GM21381 (cell line): ENCODE data around the gene PPP2R3A.

ENCODE experiments used
- ATAC-seq: cut with Tn5 transposase; IDR thresholded peaks from one replicate; pipeline ENCODE4 v1.9.1; 2021; ENCODE audit warnings: mild to moderate bottlenecking, moderate library complexity; ENCODE audit not compliant: unreplicated experiment

PPP2R3A gene

GRCh38 chr3:135970506-135971116 is 5.1 kb downstream of the PPP2R3A start:
- ATAC-seq: no peak

GRCh38 chr3:135973841-135974240 is 8.3 kb downstream of the PPP2R3A start:
- no peak for ATAC-seq

- no peak for ATAC-seq
Observed at GRCh38 chr3:135975053-135975452, 9.5 kb downstream of the PPP2R3A start.

DNA sequence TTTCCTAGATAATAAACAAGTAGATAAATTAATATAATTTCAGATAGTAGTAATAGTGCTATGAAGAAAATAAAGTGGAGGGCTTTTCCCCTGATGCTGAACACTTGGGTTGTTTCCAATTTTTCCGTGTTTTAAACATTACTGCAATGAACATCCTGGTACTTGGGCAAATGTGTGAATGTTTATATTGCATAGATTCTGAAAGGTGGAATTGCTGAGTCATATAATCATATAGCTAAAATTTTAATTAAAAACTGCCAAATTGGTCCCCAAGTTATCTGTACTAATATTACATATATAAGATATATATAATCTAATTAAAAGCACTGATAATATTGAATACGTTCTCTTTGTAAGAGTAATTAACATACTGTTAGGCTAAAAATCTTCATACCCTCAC is 10.0 kb downstream of the PPP2R3A start:
- no peak for ATAC-seq

GRCh38 chr3:135980343-135980742 is 14.8 kb downstream of the PPP2R3A start:
- ATAC-seq: no peak

DNA sequence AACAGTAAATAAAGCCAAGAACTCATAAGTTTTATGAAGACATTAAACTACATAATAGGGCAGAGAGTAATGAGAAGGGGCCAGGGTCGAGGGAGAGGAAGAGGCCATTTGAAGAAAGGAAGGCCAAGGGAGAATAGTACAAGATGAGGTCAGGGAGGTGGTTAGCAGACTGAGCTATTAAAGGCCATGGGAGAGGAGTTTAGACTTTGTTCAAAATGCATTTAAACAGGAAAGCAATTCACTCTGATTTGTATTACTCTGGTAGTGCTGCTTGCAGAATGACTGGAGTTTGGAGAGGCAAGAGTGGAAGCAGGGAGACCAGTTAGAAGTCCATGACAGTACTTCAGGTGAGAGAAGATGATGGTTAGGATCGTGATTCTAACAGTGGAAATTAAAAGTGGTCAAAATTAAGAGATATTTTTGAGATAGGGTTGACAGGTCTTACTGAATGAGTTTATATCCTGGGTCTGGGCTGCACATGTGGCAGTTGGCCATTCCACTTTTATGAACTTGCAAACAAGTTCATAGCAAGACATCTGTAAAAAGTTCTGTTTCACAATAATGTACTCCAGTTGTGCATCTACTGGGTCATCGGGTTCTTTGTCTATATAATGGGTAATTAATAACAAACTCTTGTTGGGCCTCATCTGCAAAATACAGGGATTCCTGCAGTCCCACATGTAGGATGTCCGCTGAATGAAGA is 16.3 kb downstream of the PPP2R3A start:
- no peak for ATAC-seq

DNA sequence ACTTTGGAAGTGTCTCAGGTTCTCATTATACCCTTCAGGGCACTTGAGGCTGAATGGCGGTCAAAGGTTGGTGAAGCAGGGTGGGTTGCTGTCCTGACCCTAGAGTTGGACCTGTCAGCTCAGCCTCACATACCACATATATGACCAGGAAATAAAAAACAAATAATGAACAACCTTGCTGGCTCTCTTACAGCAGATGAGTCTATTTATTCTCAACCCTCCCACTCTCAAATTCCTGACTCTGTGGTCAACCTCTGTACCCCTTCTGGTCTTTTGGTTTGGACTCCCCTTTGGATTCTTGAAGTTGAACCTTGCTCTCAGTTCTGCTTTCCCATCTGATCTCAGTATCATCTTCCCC is 16.9 kb downstream of the PPP2R3A start:
- no peak for ATAC-seq

DNA sequence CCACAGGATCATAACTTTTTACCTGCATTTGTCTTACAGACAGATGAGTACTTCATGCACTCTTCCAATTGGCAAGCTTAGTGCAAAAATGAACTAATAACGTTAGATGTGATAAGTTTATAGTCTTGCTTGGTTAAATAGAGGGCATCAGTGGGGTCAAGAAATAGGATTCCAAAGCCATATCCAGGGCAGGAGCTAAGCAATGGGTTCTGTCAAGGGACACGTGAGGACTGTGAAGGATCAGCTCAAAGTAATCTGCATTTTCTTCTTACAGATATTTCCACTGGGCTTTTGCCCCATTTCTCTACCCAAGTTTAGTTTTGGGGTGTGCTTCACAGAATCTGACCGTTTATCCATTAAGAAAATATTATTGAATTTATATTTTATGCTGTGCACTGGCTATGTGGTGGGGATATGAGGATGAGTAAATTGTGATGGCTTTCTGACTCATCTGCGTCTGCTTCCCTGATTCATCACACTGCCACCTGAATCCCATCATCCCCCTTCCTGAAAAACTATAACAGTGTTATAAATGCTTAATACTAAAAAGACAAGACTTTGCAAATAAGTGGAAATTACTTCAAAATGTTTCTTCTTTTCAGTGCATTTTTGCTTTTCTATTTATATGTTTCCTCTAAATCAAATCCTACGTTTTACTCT is 17.5 kb downstream of the PPP2R3A start:
- no peak for ATAC-seq

GRCh38 chr3:135987661-135988060 is 22.1 kb downstream of the PPP2R3A start:
- no peak for ATAC-seq

DNA sequence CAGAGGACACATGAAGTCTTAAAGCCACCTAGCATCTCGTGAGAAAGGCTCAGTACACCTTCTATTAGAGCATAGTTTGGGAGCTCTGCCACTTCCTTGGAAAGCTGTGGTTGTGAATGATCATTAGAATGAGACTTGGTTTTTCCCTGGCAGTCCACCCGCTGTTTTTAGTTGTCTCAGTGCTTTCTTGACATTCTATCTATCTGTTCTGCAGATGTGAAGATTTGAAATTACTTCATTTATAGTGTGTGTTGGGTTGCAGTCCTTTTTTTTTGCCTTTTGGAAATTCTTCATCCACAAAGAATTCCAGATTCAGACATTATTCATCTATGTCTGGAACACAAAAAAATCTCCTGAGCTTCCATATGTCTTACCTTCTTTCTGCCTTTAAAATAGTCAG is 23.7 kb downstream of the PPP2R3A start:
- ATAC-seq: no peak

DNA sequence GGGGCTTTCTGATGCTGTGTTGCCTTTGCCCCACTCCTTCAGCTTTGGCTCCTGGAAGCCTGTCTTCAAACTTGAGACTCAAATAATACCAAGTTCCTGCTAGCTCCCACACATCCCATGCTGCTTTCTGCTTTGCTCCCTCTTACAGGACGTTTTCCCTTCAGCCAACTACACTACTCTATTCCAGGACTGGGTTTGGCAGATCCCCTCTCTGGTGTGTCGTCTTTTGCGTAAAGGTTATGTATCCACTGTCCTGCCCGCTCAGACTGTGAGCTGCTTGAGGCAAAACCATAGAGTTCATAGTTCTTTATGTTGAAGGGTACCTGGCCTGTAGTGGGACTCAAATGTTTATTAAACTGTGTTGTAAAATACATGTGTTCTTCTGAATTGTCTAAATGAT is 25.4 kb downstream of the PPP2R3A start:
- ATAC-seq: no peak

- ATAC-seq: no peak
Observed at GRCh38 chr3:135991621-135992020, 26.1 kb downstream of the PPP2R3A start.

GRCh38 chr3:135992072-135992471 is 26.5 kb downstream of the PPP2R3A start:
- no peak for ATAC-seq

DNA sequence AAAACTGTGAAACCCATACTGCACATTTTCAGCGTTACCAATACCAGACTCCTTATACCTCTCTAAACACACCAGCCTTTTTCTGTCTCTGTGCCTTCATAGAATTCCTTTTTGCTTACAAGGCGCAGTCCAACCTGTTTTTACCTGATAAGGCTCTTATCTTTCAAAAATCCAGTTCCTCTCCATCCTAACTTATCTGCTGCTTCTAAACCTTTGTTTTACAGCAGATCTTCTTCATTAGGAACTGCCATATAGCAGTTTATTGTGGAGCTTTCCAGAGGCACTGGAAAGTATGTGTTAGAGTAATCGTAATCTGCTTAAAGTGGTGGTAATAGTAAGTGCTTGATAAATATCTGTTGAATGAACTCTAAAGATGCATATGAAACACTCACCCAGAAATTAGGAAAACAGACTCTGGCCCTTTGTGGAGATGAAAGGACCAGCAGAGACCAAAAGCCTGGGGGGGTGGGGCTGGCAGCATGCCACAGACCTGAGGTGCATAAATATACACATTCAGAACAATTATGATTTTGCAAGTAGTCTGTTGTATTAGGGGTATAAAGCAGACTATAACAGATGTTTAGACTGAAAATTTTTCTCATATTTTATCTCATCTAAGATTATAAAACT is 29.3 kb downstream of the PPP2R3A start:
- no peak for ATAC-seq

GRCh38 chr3:135995766-135996165 is 30.2 kb downstream of the PPP2R3A start:
- no peak for ATAC-seq

DNA sequence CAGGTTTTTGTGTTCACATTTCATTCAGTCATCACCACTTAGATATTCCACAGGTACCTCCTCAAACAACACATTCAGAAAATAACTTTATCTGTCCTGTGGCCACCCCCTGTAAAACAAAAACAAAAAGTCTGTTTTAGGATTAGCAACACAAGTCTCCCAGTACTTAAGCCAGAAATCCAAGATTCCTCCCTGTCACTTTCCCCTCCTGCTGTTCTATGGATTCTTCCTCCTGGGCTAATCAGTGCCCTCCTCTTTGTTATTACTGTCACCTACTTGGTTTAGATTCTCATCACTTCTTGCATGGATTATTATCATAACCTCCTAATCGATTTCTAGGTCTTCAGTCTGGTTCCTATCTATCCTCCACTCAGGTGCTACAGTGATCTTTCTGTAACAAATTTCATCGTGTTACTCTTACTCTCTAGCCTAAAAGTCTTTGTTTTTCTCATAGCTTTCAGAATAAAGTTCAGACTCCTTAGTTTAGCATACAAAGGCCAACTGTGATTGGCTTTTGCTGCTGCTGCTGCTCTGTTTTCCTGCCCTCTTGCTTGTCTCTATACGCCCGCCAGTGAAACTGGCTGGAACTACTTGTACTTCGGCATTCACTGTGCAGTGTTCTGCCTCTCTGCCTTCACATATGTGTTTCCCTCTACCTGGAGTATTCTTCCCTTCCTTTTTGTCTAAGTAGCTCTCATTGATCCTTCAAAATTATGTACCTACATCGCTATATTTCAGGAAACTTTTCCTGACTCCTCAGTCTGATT is 32.2 kb downstream of the PPP2R3A start:
- ATAC-seq: no peak

DNA sequence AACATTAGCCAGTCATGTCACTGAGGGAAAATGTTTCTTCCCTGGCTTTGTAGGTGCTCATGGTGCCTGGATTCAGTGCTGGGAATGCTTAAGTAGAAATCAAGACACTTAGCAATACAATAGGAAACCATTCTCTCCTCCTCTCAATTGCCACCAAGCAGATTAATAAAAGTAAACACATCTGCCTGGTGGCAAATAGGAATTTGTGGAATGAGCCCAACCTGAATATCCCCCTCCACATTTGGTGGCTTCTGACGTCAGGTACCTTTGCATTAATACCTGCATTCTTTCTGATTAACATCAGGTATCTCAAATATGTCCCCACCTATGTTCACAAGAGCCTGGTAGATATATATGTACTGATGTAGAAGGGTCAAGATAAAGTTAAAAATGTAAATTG is 42.7 kb downstream of the PPP2R3A start:
- ATAC-seq: no peak

DNA sequence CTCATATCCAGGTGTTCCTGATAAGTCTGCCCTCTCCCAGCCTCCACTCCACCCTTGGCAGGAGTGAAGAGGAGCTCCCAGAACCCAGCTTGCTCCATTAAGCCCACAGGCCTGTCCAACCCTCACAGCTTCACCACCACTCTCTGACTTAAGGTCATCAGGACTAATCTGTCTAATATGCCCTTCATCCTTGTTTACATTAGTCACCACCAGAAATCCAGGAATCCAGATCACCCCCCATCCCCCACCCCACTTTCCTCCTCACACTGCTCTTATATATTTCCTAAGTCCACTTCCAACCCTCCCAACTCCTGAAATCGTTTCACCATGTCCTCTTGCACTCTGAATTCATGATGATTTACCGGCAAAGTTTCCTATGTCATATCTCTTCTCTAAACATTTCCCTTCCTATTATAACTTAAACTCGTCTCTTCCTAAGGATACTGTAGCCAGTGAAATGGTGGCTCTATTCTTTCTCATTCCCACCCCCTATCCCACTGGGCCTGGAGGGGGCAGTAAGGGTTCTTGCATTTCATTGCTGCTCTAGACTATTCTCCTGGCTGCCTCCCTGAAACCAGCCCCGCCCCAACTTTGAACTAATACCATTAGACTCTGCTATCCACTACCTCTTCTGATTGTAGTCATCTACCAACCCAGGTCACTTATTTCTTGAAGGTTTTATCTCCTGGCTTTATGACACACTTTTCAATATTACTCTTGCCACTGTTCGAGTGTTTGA is 43.4 kb downstream of the PPP2R3A start:
- no peak for ATAC-seq

DNA sequence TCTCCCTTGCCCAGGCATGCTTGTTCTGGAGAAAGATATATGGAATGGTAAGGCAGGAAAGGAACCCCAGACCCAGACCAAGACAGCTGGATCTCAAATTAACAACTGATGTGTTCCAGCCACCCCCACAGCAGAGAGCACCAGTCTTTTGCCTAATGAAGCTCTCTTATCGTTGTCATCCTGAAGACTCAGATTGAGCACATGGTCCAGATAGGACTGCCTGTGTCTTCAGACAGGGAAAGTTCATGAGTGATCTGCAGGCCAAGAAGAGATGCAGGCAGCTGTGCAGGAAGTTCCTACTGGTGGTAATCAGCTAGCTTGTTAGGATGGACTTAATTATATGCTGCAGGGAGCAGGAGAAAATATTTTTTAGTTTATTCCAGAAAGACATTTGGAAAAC is 53.3 kb downstream of the PPP2R3A start:
- no peak for ATAC-seq

DNA sequence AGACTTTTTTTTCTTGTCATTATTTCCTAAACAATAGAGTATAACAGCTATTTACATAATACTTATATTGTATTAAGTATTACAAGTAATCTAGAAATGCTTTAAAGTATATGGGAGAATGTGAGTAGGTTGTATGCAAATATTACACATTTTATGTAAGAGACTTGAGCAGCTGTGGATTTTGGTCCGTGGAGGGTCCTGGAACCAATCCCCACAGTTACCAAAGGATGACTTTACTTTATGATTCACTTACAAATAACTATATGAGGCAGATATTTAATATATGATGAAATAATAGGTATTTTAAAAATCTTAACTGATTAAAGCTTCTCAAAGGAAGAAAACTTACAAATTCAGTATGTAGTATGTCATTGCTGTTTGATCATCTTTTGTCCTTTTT is 56.3 kb downstream of the PPP2R3A start:
- no peak for ATAC-seq
